Common myeloid progenitor, CD34-positive (primary cell): ENCODE data around the gene RCL1.

Source experiments
- CTCF ChIA-PET: fragments of 350-600 bp; sonication (Branson Sonifier 250); formaldehyde crosslinking; loops from one replicate; lab custom pipeline; 2021; ENCODE audit warnings: antibody characterized with exemption; lab: Charles Lee
- POLR2A ChIA-PET: fragments of 350-600 bp; sonication (Branson Sonifier 250); formaldehyde crosslinking; loops from one replicate; lab custom pipeline; 2021; ENCODE audit warnings: antibody characterized with exemption; lab: Charles Lee
- DNase-seq, 3 donors: peaks; one replicate each; pipeline versions ENCODE4 v3.0.0 to v3.0.0-alpha.2; 2013
- H3K27ac ChIP-seq, 2 experiments: 1 replicate in 1 of 2; 2 replicates in 1 of 2; pipeline ENCODE4 v1.7.0; 2013; ENCODE audit warnings: inconsistent platforms in 2 of 2, low read length in 2 of 2, mild to moderate bottlenecking in 2 of 2, low read depth in 1 of 2, moderate library complexity in 1 of 2; ENCODE audit not compliant: severe bottlenecking in 2 of 2, insufficient read depth in 1 of 2, poor library complexity in 1 of 2
- H3K27me3 ChIP-seq, 5 experiments: replicated peaks in 2 of 5; 1 replicate in 3 of 5; 2 replicates in 2 of 5; pipeline versions ENCODE4 v1.6.1 to v1.7.0; 2013; ENCODE audit warnings: low read length in 4 of 5, mild to moderate bottlenecking in 2 of 5, moderate library complexity in 2 of 5, inconsistent platforms in 1 of 5; ENCODE audit not compliant: insufficient read depth in 5 of 5, control insufficient read depth in 4 of 5
- H3K36me3 ChIP-seq, 4 experiments: 1 replicate in 2 of 4; 2 replicates in 2 of 4; pipeline versions ENCODE4 v1.6.1 to v1.7.0; 2013; ENCODE audit warnings: low read length in 3 of 4, control low read depth in 1 of 4, mild to moderate bottlenecking in 1 of 4; ENCODE audit not compliant: control insufficient read depth in 4 of 4, insufficient read depth in 4 of 4
- H3K4me1 ChIP-seq, 4 experiments: 1 replicate in 3 of 4; 2 replicates in 1 of 4; pipeline versions ENCODE4 v1.6.1 to v1.7.1; 2013; ENCODE audit warnings: low read length in 3 of 4, mild to moderate bottlenecking in 3 of 4, control low read depth in 1 of 4, inconsistent platforms in 1 of 4, moderate library complexity in 1 of 4; ENCODE audit not compliant: control insufficient read depth in 4 of 4, insufficient read depth in 4 of 4; ENCODE audit errors: control extremely low read depth in 1 of 4
- H3K4me3 ChIP-seq, 7 experiments: 1 replicate in 4 of 7; 2 replicates in 3 of 7; pipeline versions ENCODE4 v1.5.1 to v1.7.0; 2013; ENCODE audit warnings: mild to moderate bottlenecking in 7 of 7, low read length in 6 of 7, moderate library complexity in 6 of 7, inconsistent platforms in 2 of 7, low read depth in 2 of 7, control low read depth in 1 of 7; ENCODE audit not compliant: insufficient read depth in 4 of 7, control insufficient read depth in 1 of 7; ENCODE audit errors: extremely low read depth in 1 of 7
- H3K9me3 ChIP-seq, 5 experiments: 1 replicate in 4 of 5; 2 replicates in 1 of 5; pipeline versions ENCODE4 v1.6.1 to v1.7.1; 2013; ENCODE audit warnings: low read length in 4 of 5, mild to moderate bottlenecking in 2 of 5, inconsistent platforms in 1 of 5, low read depth in 1 of 5, moderate library complexity in 1 of 5; ENCODE audit not compliant: control insufficient read depth in 4 of 5, insufficient read depth in 2 of 5; ENCODE audit errors: control extremely low read depth in 1 of 5
- WGBS: methylation state at CpG from one replicate; pipeline ENCODE4 v1.1.5; 2013; ENCODE audit not compliant: insufficient coverage; 5-methylcytosine and 5-hydroxymethylcytosine counted together

The RCL1 gene

GRCh38 chr9:4850603-4851310 lies 58.0 kb downstream of the RCL1 start:
- POLR2A ChIA-PET, result no interaction called here
- H3K4me3 ChIP-seq, result no peak overlapping the region
- H3K27ac ChIP-seq, result no peak overlapping the region
- CTCF ChIA-PET, result interaction anchor here (1.1 to 1.3 kb wide), 2 partner anchors 88 to 137 kb away, joined by 3 to 4 read pairs; no protein-coding TSS in a partner anchor
- WGBS, result 97% methylated on average over 8 of the region's 9 CpGs
- DNase-seq, result peak in 2 of 3 donors; percentile 7 to 25
- H3K36me3 ChIP-seq, result peaks cover 11 to 61% (median 34%) of the 10 kb centered on the region in 4 experiments
- H3K9me3 ChIP-seq, result no peaks in the 10 kb centered on the region
- peaks cover 0 to 2% (median 0%) of the 10 kb centered on the region in 4 experiments for H3K4me1 ChIP-seq
- H3K27me3 ChIP-seq, result no peaks in the 10 kb centered on the region

- Histone ChIP-seq H3K4me3 (no peak overlapping the region), H3K4me1 (peaks cover 0 to 2% (median 1%) of the 10 kb centered on the region in 4 experiments), H3K9me3 (peaks cover 0 to 4% (median 0%) of the 10 kb centered on the region in 5 experiments), H3K27ac (no peak overlapping the region), H3K27me3 (no peaks in the 10 kb centered on the region), H3K36me3 (peaks cover 11 to 62% (median 42%) of the 10 kb centered on the region in 4 experiments)
- POLR2A ChIA-PET, result no interaction called here
- 83% methylated on average over 3 of the region's 6 CpGs for WGBS
- peak in 2 of 3 donors; percentile 6 to 7 for DNase-seq
- CTCF ChIA-PET, result interaction anchor here (1.0 kb wide), 1 partner anchor 89 kb away, joined by 3 read pairs; no protein-coding TSS in a partner anchor
These were observed 59.7 kb downstream of the RCL1 start for GRCh38 chr9:4852419-4852818.

GRCh38 chr9:4854265-4854590 lies 61.5 kb downstream of the RCL1 start:
- CTCF ChIA-PET, result interaction anchor here (1.3 to 1.4 kb wide), 2 partner anchors 9 to 57 kb away, joined by 3 to 4 read pairs; no protein-coding TSS in a partner anchor

GRCh38 chr9:4855841-4856240 lies 63.1 kb downstream of the RCL1 start:
- CTCF ChIA-PET, result no interaction called here
- 71% methylated on average over 1 of the region's 2 CpGs for WGBS
- POLR2A ChIA-PET, result no interaction called here
- peaks cover 0 to 2% (median 0%) of the 10 kb centered on the region in 4 experiments for H3K4me1 ChIP-seq
- H3K4me3 ChIP-seq, result no peak overlapping the region
- peak overlapping the region in 1 of 2 experiments; percentile 69 for H3K27ac ChIP-seq
- peaks cover 0 to 6% (median 0%) of the 10 kb centered on the region in 5 experiments for H3K9me3 ChIP-seq
- H3K36me3 ChIP-seq, result peaks cover 3 to 71% (median 54%) of the 10 kb centered on the region in 4 experiments
- no peaks in the 10 kb centered on the region for H3K27me3 ChIP-seq
- no peak for DNase-seq

More at GRCh38 chr9:4854265-4854590, 61.5 kb downstream of the RCL1 start:
- Histone ChIP-seq H3K4me1 (peaks cover 0 to 2% (median 0%) of the 10 kb centered on the region in 4 experiments), H3K9me3 (peaks cover 0 to 6% (median 0%) of the 10 kb centered on the region in 5 experiments), H3K4me3 (no peak overlapping the region), H3K36me3 (peaks cover 11 to 72% (median 48%) of the 10 kb centered on the region in 4 experiments), H3K27ac (peak overlapping the region in 1 of 2 experiments; percentile 45), H3K27me3 (no peaks in the 10 kb centered on the region)
- POLR2A ChIA-PET, result no interaction called here
- WGBS, result 100% methylated on average over 1 of the region's 1 CpG
- no peak for DNase-seq

- Histone ChIP-seq H3K4me3 (no peak overlapping the region), H3K4me1 (peaks cover 0 to 2% (median 0%) of the 10 kb centered on the region in 4 experiments), H3K36me3 (peaks cover 8 to 76% (median 60%) of the 10 kb centered on the region in 4 experiments), H3K27ac (no peak overlapping the region), H3K27me3 (no peaks in the 10 kb centered on the region), H3K9me3 (peaks cover 0 to 6% (median 0%) of the 10 kb centered on the region in 5 experiments)
- 92% methylated on average over 2 of the region's 8 CpGs for WGBS
- POLR2A ChIA-PET, result no interaction called here
- CTCF ChIA-PET, result interaction anchor here (1.0 to 1.7 kb wide), 2 partner anchors 9 to 19 kb away, joined by 3 to 4 read pairs; no protein-coding TSS in a partner anchor
- no peak for DNase-seq
These were observed 64.5 kb downstream of the RCL1 start for GRCh38 chr9:4857163-4857810.

- 98% methylated on average over 5 of the region's 6 CpGs for WGBS
- no peaks in the 10 kb centered on the region for H3K27me3 ChIP-seq
- no peak for DNase-seq
These were observed 66.3 kb downstream of the RCL1 start for GRCh38 chr9:4859035-4859434.

More at GRCh38 chr9:4859035-4859434, 66.3 kb downstream of the RCL1 start:
- no peak overlapping the region for H3K4me3 ChIP-seq
- H3K27ac ChIP-seq, result no peak overlapping the region
- POLR2A ChIA-PET, result no interaction called here
- CTCF ChIA-PET, result interaction anchor here (0.8 kb wide), 1 partner anchor 9 kb away, joined by 3 read pairs; no protein-coding TSS in a partner anchor
- peaks cover 8 to 62% (median 56%) of the 10 kb centered on the region in 4 experiments for H3K36me3 ChIP-seq
- H3K4me1 ChIP-seq, result peaks cover 0 to 5% (median 0%) of the 10 kb centered on the region in 4 experiments
- H3K9me3 ChIP-seq, result peaks cover 0 to 6% (median 0%) of the 10 kb centered on the region in 5 experiments
